Hepatocyte (in vitro differentiated cells): ENCODE data around the gene SGSM1. TPM values are rescaled to one million over a fixed set of nuclear protein-coding genes. Genes with fewer than 3 reads are reported as not detected.

ENCODE experiments used
- DNase-seq: peaks from one replicate; pipeline ENCODE4 v3.0.0-alpha.2; 2016; ENCODE audit warnings: low spot score
- H2AFZ ChIP-seq: fragments of 200-600 bp; sonication (generic); 2 replicates; pipeline ENCODE4 v1.6.0; 2016; ENCODE audit warnings: antibody characterized with exemption, mild to moderate bottlenecking
- H3K27ac ChIP-seq: fragments of 200-600 bp; sonication (generic); 2 replicates; pipeline ENCODE4 v1.5.1; 2016; ENCODE audit warnings: mild to moderate bottlenecking
- H3K27me3 ChIP-seq: fragments of 200-600 bp; sonication (generic); 2 replicates; pipeline ENCODE4 v1.6.1; 2016
- H3K36me3 ChIP-seq: fragments of 200-600 bp; sonication (generic); replicated peaks from 2 replicates; pipeline ENCODE4 v1.5.1; 2016; ENCODE audit warnings: low read depth; ENCODE audit not compliant: insufficient read depth
- H3K4me1 ChIP-seq: fragments of 200-600 bp; sonication (generic); 2 replicates; pipeline ENCODE4 v1.5.1; 2016; ENCODE audit warnings: mild to moderate bottlenecking, moderate library complexity; ENCODE audit not compliant: insufficient read depth
- H3K4me2 ChIP-seq: fragments of 200-600 bp; sonication (generic); 2 replicates; pipeline ENCODE4 v1.6.0; 2016
- H3K4me3 ChIP-seq: fragments of 200-600 bp; sonication (generic); 2 replicates; pipeline ENCODE4 v1.5.1; 2016; ENCODE audit warnings: mild to moderate bottlenecking
- H3K79me2 ChIP-seq: fragments of 200-600 bp; sonication (generic); 2 replicates; pipeline ENCODE4 v1.6.0; 2017; ENCODE audit warnings: mild to moderate bottlenecking
- H3K9me2 ChIP-seq: fragments of 200-600 bp; sonication (generic); replicated peaks from 2 replicates; pipeline ENCODE4 v1.6.0; 2017; ENCODE audit warnings: mild to moderate bottlenecking; ENCODE audit not compliant: insufficient read depth
- H3K9me3 ChIP-seq: fragments of 200-600 bp; sonication (generic); 2 replicates; pipeline ENCODE4 v1.5.1; 2016; ENCODE audit warnings: low read depth, mild to moderate bottlenecking
- H4K20me1 ChIP-seq: fragments of 200-600 bp; sonication (generic); 2 replicates; pipeline ENCODE4 v1.6.0; 2016; ENCODE audit warnings: mild to moderate bottlenecking; ENCODE audit not compliant: insufficient read depth, poor library complexity, severe bottlenecking
- EZH2 ChIP-seq: fragments of 200-600 bp; sonication (generic); IDR thresholded peaks from 2 replicates; pipeline ENCODE4 v1.6.1; 2016; ENCODE audit warnings: antibody characterized with exemption, mild to moderate bottlenecking, borderline replicate concordance
- EZH2phosphoT487 ChIP-seq: fragments of 200-600 bp; sonication (generic); IDR thresholded peaks from one replicate; pipeline ENCODE4 v1.6.1; 2018; ENCODE audit warnings: antibody characterized with exemption, mild to moderate bottlenecking, low read depth, moderate library complexity; ENCODE audit not compliant: unreplicated experiment, severe bottlenecking
- WGBS: methylation state at CpG from one replicate; pipeline ENCODE4 v1.1.6; 2016; ENCODE audit warnings: low lambda C conversion rate; ENCODE audit errors: missing lambda C conversion rate; 5-methylcytosine and 5-hydroxymethylcytosine counted together
- polyA plus RNA-seq: library from polyadenylated mRNA; unstranded; fragments of >200 nt; fragmentation: Nextera tagmentation; extraction: Ambion mirVana; gene quantifications from 2 replicates; pipeline ENCODE4 v1.2.1, GENCODE V29; 2016
- total RNA-seq: library from RNA; depleted of rRNA; stranded (reverse); fragments of >200 nt; gene quantifications from 2 replicates; pipeline ENCODE4 v1.2.3, GENCODE V29; 2014
- TF ChIP-seq, protein P1 (sequence below): fragments of 200-600 bp; sonication (generic); IDR thresholded peaks from 2 replicates; pipeline ENCODE4 v1.5.1; 2016; ENCODE audit warnings: antibody characterized with exemption, mild to moderate bottlenecking; ENCODE audit not compliant: poor library complexity

Gene SGSM1
- total and polyA plus RNA-seq, 2 experiments from 2014 or later, result 1.7 to 3.5 TPM

DNA sequence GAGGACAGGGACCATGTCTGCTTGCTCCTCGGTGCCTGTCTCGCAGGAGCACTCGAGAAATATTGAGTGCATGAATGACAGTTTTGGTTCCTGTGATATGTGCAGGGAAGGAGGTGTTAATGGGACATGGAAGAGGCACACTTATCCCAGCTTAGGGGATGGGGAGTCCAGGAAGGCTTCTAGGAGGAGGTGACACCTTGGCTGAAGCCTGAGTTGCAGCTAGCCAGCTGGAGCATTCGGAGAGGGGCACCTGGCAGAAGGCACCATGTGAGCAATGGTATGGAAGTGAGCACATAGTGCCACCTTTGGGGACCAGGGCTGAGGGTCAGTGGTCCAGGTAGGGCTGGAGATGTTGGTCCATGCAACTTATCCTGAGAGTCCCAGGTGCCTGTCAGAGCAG lies 18.9 kb downstream of the SGSM1 start:
- Histone ChIP-seq H3K9me2 (no peaks in the 10 kb centered on the region), H3K4me2 (no peak overlapping the region), H3K4me1 (peaks cover 24% of the 10 kb centered on the region), H3K27me3 (no peaks in the 10 kb centered on the region), H2AFZ (no peak overlapping the region), H3K9me3 (no peaks in the 10 kb centered on the region), H3K4me3 (no peak overlapping the region), H3K36me3 (no peaks in the 10 kb centered on the region), H3K79me2 (no peaks in the 10 kb centered on the region), H3K27ac (no peak overlapping the region), H4K20me1 (no peaks in the 10 kb centered on the region)
- no peak for DNase-seq
- TF ChIP-seq EZH2 (no peak), EZH2phosphoT487 (no peak)
- TF ChIP-seq, protein P1, sequence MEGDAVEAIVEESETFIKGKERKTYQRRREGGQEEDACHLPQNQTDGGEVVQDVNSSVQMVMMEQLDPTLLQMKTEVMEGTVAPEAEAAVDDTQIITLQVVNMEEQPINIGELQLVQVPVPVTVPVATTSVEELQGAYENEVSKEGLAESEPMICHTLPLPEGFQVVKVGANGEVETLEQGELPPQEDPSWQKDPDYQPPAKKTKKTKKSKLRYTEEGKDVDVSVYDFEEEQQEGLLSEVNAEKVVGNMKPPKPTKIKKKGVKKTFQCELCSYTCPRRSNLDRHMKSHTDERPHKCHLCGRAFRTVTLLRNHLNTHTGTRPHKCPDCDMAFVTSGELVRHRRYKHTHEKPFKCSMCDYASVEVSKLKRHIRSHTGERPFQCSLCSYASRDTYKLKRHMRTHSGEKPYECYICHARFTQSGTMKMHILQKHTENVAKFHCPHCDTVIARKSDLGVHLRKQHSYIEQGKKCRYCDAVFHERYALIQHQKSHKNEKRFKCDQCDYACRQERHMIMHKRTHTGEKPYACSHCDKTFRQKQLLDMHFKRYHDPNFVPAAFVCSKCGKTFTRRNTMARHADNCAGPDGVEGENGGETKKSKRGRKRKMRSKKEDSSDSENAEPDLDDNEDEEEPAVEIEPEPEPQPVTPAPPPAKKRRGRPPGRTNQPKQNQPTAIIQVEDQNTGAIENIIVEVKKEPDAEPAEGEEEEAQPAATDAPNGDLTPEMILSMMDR, result no peak
- WGBS, result 90% methylated on average over 4 of the region's 4 CpGs

DNA sequence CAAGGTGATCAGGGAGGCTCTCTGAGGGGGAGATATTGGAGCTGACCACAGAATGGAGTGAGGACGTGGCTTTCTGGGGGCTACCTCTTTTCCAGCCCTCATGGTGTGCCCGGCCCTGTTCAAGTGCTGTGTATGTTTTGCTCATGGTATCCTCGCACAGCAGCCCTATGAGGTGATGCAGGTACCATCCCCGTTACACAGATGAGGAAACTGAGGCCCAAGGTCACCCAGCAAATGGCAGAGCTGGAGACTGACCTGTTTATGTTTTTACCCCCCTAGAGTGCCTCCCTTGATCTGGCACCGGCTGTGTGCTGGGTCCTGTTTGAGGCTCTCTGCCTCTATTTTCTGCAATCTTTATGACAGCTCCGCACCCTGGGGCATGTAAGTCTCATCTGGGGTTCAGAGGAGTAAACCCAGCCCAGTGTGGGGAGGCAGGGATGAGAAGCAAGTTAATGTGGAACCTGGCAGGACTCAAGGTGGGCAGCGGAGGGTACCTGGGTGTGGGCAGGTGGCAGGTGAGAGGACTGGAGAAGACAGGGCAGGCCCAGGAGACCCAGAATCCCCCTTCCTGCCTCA lies 20.8 kb downstream of the SGSM1 start:
- DNase-seq, result no peak
- Histone ChIP-seq H3K27ac (peak overlapping the region; percentile 92), H3K4me3 (no peak overlapping the region), H3K79me2 (no peaks in the 10 kb centered on the region), H3K9me2 (no peaks in the 10 kb centered on the region), H3K36me3 (no peaks in the 10 kb centered on the region), H3K27me3 (peaks cover 4% of the 10 kb centered on the region), H2AFZ (no peak overlapping the region), H4K20me1 (no peaks in the 10 kb centered on the region), H3K4me1 (peaks cover 16% of the 10 kb centered on the region), H3K9me3 (no peaks in the 10 kb centered on the region), H3K4me2 (no peak overlapping the region)
- TF ChIP-seq, protein P1, result no peak
- TF ChIP-seq EZH2 (no peak), EZH2phosphoT487 (no peak)
- 87% methylated on average over 7 of the region's 7 CpGs for WGBS

DNA sequence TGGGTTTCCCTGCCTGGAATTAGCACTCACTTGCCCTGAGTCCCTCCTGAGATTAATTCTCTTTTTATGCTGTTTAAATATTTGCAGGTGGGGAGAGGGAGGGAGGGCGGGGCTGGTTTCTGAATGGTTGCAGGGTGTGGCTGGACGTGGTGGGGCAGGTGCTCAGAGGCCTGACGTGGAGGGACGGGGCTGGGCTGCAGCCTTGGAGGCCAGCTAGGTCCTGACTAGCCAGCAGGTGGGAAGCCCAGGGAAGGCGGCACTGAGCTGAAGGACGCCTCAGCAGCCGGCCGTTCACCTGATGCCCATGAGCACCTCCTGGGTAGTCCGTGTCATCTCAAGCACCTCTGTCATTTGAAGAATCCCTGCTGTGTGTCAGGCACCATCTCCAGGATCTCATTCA lies 21.3 kb downstream of the SGSM1 start:
- Histone ChIP-seq H3K36me3 (no peaks in the 10 kb centered on the region), H3K79me2 (no peaks in the 10 kb centered on the region), H3K4me2 (peak overlapping the region; percentile 8), H3K27ac (peak overlapping the region; percentile 92), H3K4me3 (no peak overlapping the region), H3K27me3 (peaks cover 4% of the 10 kb centered on the region), H3K9me2 (no peaks in the 10 kb centered on the region), H3K9me3 (no peaks in the 10 kb centered on the region), H3K4me1 (peaks cover 16% of the 10 kb centered on the region), H4K20me1 (no peaks in the 10 kb centered on the region), H2AFZ (no peak overlapping the region)
- WGBS, result 50% methylated on average over 8 of the region's 9 CpGs
- DNase-seq, result peak; percentile 84
- TF ChIP-seq EZH2 (no peak), EZH2phosphoT487 (no peak)
- TF ChIP-seq, protein P1, result no peak
